ENCODE results near the gene CD69. TPM values are rescaled to one million over a fixed set of nuclear protein-coding genes. Genes with fewer than 3 reads are reported as not detected.

The CD69 gene
- polyA plus RNA-seq (ENCODE audit: insufficient read length in 4 of 4) = 1 to 10 TPM; 1.2 to 3.0 (median 2.0) TPM

GRCh38 chr12:9760699-9761418, at the start of gene CD69:
Gene CD69, minus strand, starts transcription at chr12:9760901. Its CDS starts 81 bp downstream, at chr12:9760820.
- DNase-seq (ENCODE audit: low read depth in 4 of 4, low spot score in 3 of 4) = no peak

GRCh38 chr12:9809866-9810265, 49.2 kb upstream of the CD69 start:
- no peak for DNase-seq (ENCODE audit: low read depth in 4 of 4, low spot score in 3 of 4)

GRCh38 chr12:9809338-9809737, 48.6 kb upstream of the CD69 start:
- DNase-seq (ENCODE audit: low read depth in 4 of 4, low spot score in 3 of 4) = no peak

DNA sequence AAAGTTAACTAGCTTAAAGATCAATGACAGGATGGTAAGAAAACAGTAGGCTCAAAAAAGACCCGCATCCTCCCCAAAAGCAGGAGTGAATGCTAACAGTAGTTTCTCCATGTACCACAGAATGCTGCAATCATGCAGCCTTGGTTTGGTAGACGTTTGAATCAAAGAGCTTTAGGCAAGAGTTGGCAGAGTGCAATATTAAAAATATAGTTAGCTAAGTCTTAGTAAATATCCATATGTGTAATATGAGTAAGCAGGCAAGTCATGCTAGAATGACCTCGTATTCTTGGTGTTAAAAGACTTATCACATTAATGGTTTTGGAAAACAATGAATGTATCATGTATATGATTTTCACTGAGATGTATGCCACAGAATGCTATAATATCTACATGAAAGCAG, 47.8 kb upstream of the CD69 start:
- no peak for DNase-seq (ENCODE audit: low read depth in 4 of 4, low spot score in 3 of 4)

GRCh38 chr12:9806714-9807113, 46.0 kb upstream of the CD69 start:
- DNase-seq (ENCODE audit: low read depth in 4 of 4, low spot score in 3 of 4) = no peak

- no peak for DNase-seq (ENCODE audit: low read depth in 4 of 4, low spot score in 3 of 4)
Measured at GRCh38 chr12:9805883-9806282, 45.2 kb upstream of the CD69 start.

- no peak for DNase-seq (ENCODE audit: low read depth in 4 of 4, low spot score in 3 of 4)
Measured at GRCh38 chr12:9799961-9800360, 39.3 kb upstream of the CD69 start.

GRCh38 chr12:9797722-9798619, 37.3 kb upstream of the CD69 start:
- peak; percentile 26 to 60 (median 45) for DNase-seq (ENCODE audit: low read depth in 4 of 4, low spot score in 3 of 4)

- no peak for DNase-seq (ENCODE audit: low read depth in 4 of 4, low spot score in 3 of 4)
Measured at GRCh38 chr12:9796971-9797370, 36.3 kb upstream of the CD69 start.

DNA sequence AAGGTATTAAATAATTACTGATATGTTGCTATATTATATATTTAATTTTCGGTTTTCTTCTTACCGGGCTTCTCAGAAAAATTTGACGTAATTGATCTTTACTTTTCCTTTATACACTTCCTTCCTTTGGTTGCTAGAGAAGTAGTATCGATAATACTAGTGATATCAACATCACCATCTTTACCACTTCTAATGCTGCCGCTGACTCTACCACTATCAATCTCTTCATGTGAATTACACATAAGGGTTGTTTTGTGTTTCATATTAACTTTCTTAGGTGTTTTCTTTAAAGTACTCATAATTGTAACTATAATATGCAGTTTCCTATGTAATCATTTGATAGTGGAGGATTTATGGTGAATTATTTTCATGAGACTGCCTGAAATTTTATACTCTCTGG, 35.6 kb upstream of the CD69 start:
- no peak for DNase-seq (ENCODE audit: low read depth in 4 of 4, low spot score in 3 of 4)

DNA sequence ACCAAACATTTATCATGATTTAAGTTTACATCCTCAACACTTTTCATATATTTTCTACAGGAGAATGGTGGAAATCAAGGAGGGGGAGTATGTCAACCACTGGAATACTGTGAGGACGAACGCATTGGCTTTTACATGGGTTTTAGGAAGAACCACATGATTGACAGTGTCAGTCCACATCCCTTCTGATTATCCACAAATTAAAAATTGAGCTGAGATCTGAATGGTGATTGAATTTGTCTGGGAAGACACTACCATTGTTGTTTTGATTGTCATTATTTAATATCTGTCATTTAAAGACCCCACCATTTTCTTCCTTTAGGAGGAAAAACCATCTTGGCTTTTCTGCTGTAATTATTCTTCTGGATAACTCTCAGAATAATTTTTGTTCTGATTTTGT, 35.2 kb upstream of the CD69 start:
- DNase-seq (ENCODE audit: low read depth in 4 of 4, low spot score in 3 of 4) = no peak

- no peak for DNase-seq (ENCODE audit: low read depth in 4 of 4, low spot score in 3 of 4)
Measured at GRCh38 chr12:9794484-9795093, 33.9 kb upstream of the CD69 start.

DNA sequence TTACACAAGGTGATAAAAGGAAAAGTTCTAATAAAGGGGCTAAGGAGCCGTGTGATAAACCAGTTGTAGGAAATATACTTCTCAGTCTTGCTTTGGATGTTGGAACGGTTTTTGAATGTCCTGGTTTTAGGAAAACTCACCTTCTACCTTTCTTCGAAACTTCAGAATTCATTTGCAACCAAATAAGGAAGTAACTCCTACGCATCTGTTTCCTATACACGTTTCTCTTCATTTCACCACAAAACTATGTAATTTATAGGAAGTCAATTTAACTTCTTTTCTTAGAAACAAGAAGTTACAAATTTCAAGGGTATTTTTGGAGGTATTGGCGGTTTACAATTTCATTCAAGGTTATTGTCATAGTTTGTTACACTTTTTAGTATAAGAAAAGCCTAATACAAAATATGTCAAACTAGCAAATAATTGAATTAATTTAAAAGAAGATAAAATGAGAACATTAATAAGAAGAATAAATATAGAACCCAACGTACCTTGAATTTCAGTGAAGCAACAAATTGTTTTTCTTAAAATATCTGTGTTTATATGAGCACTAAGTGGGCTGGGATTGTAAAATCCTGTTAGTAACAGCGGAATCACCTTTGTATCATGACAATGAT, 33.2 kb upstream of the CD69 start:
- DNase-seq (ENCODE audit: low read depth in 4 of 4, low spot score in 3 of 4) = no peak

- no peak for DNase-seq (ENCODE audit: low read depth in 4 of 4, low spot score in 3 of 4)
Measured at GRCh38 chr12:9792961-9793617, 32.4 kb upstream of the CD69 start.

GRCh38 chr12:9792185-9792900, 31.6 kb upstream of the CD69 start:
- no peak for DNase-seq (ENCODE audit: low read depth in 4 of 4, low spot score in 3 of 4)

DNA sequence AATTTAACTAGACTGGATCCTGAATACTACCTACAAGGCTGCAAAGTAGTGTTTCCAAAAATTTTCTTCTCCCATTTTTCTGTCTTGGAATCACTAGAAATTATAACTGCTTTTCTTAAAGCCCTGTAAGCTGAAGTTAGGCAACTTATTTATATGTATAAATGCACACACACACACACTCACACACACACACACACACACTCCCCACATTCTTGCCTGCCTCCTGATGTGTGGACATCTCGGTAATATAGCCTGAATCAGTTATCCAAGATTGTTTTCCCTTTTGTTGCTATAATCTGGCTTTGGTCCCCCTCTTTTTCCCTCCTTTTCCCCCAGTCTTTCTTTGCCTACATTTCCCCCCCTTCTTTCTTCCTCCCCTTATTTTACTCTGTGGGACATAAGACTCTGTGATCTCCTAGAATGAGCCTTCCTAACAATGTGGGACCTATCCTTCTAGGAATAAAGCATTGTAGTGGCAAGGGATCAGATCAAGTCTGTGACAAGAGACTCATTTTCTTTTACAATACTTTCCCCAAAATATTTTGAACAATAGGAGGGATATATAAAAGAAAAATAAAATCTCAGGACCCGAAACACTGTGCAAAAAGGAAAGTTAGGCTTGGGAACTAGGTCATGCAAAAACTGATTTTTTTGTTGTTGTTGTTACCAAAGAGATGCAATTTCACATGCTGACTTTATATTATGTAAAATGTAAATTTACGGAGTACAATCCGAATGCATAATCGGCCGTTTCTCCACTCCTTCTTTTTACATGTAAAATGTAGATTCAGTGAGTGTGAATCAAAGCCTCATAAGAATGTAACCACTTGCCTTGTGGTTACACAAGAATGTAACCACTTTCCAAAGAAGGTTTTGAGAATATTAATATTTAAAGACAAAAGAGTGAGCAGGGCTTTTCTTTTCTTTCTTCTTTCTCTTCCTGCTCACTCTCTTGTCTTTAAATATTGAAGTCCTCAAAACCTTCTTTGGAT, 26.3 kb upstream of the CD69 start:
- DNase-seq (ENCODE audit: low read depth in 4 of 4, low spot score in 3 of 4) = no peak

DNA sequence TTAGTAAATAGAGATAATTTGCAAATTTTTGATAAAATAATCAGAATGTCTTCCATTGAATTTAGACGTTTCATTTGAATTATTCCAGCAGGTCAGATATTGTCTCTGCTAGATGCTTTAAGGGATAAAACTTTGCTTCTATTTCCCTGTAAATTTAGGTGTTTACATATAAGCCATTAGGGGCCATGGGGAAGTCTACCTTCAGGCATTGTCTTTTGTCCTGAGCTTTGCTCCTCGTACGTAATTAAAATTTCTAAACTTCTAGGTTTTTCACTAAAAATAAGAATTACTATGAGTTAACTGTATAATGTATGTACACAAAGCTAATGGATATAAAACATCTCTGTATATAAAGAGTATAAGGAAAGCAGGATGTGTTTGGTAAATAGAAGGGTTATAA, 24.1 kb upstream of the CD69 start:
- DNase-seq (ENCODE audit: low read depth in 4 of 4, low spot score in 3 of 4) = no peak

GRCh38 chr12:9784326-9784725, 23.6 kb upstream of the CD69 start:
- no peak for DNase-seq (ENCODE audit: low read depth in 4 of 4, low spot score in 3 of 4)
